ENCODE measurements around the gene COPS7A.

COPS7A gene

GRCh38 chr12:6752167-6752920 is 28.5 kb downstream of the COPS7A start:
- peaks cover 57% of the 10 kb centered on the region for H3K4me1 Mint-ChIP-seq
- peak overlapping the region; percentile 96 for H3K27ac Mint-ChIP-seq

GRCh38 chr12:6752921-6753771 is 29.3 kb downstream of the COPS7A start, which contains the start of gene MLF2:
MLF2 (minus strand) TSS chr12:6753141; CDS start chr12:6752334, 807 bp downstream.
- H3K27me3 Mint-ChIP-seq (ENCODE audit: low read depth, poor library complexity), result peaks cover 11% of the 10 kb centered on the region
- H3K4me1 Mint-ChIP-seq, result peaks cover 57% of the 10 kb centered on the region
- no peaks in the 10 kb centered on the region for H3K9me3 Mint-ChIP-seq
- peak; percentile 99 for DNase-seq
- peak within 1 kb of the TSS; percentile 96 for H3K4me3 Mint-ChIP-seq
- peak within 1 kb of the TSS; percentile 99 for H3K27ac Mint-ChIP-seq
- peaks cover 27% of the 10 kb centered on the region for H3K36me3 Mint-ChIP-seq (ENCODE audit: low read depth)
- TF ChIP-seq CTCF (IDR thresholded peaks at IDR 0.05), result no peak

More at GRCh38 chr12:6752167-6752920, 28.5 kb downstream of the COPS7A start:
- peak overlapping the region; percentile 96 for H3K4me3 Mint-ChIP-seq
- DNase-seq, result peak; percentile 67
- peaks cover 35% of the 10 kb centered on the region for H3K36me3 Mint-ChIP-seq (ENCODE audit: low read depth)
- no peaks in the 10 kb centered on the region for H3K9me3 Mint-ChIP-seq
- peaks cover 11% of the 10 kb centered on the region for H3K27me3 Mint-ChIP-seq (ENCODE audit: low read depth, poor library complexity)
- no peak for TF ChIP-seq CTCF (IDR thresholded peaks at IDR 0.05)

- peak; percentile 93 for TF ChIP-seq CTCF (IDR thresholded peaks at IDR 0.05)
- peak overlapping the region; percentile 96 for H3K4me3 Mint-ChIP-seq
- no peaks in the 10 kb centered on the region for H3K9me3 Mint-ChIP-seq
- DNase-seq, result peak; percentile 21
- peak overlapping the region; percentile 91 for H3K27ac Mint-ChIP-seq
- H3K27me3 Mint-ChIP-seq (ENCODE audit: low read depth, poor library complexity), result peaks cover 14% of the 10 kb centered on the region
- H3K4me1 Mint-ChIP-seq, result peaks cover 63% of the 10 kb centered on the region
- H3K36me3 Mint-ChIP-seq (ENCODE audit: low read depth), result peaks cover 22% of the 10 kb centered on the region
Measured at GRCh38 chr12:6753772-6754356, 30.0 kb downstream of the COPS7A start.

- peak overlapping the region; percentile 91 for H3K27ac Mint-ChIP-seq
- H3K4me1 Mint-ChIP-seq, result peaks cover 68% of the 10 kb centered on the region
- H3K27me3 Mint-ChIP-seq (ENCODE audit: low read depth, poor library complexity), result peaks cover 14% of the 10 kb centered on the region
- peak overlapping the region; percentile 13 for H3K4me3 Mint-ChIP-seq
- no peak for TF ChIP-seq CTCF (IDR thresholded peaks at IDR 0.05)
- H3K36me3 Mint-ChIP-seq (ENCODE audit: low read depth), result peaks cover 17% of the 10 kb centered on the region
- H3K9me3 Mint-ChIP-seq, result no peaks in the 10 kb centered on the region
- DNase-seq, result no peak
Measured at GRCh38 chr12:6754411-6754810, 30.6 kb downstream of the COPS7A start.

- no peaks in the 10 kb centered on the region for H3K36me3 Mint-ChIP-seq (ENCODE audit: low read depth)
- no peaks in the 10 kb centered on the region for H3K9me3 Mint-ChIP-seq
- peak overlapping the region; percentile 8 for H3K27ac Mint-ChIP-seq
- no peak overlapping the region for H3K4me3 Mint-ChIP-seq
- peaks cover 12% of the 10 kb centered on the region for H3K27me3 Mint-ChIP-seq (ENCODE audit: low read depth, poor library complexity)
- no peak for DNase-seq
- no peak for TF ChIP-seq CTCF (IDR thresholded peaks at IDR 0.05)
- H3K4me1 Mint-ChIP-seq, result peaks cover 73% of the 10 kb centered on the region
Measured at GRCh38 chr12:6757028-6757690, 33.3 kb downstream of the COPS7A start.

Data from nephron progenitor cell (in vitro differentiated cells).